ENCODE measurements around the gene SPECC1L. TPM values are rescaled to one million over a fixed set of nuclear protein-coding genes. Genes with fewer than 3 reads are reported as not detected.
A peak's percentile ranks its signal among the peaks of the same experiment; 100 is the strongest.

SPECC1L gene
- total and polyA plus RNA-seq, 2 experiments from 2014 or later = 19.7 to 43.2 TPM

- Histone ChIP-seq H3K4me1 (ENCODE audit: low read depth) (peaks cover 17% of the 10 kb centered on the region), H3K27ac (peak overlapping the region; percentile 45), H3K4me3 (no peak overlapping the region), H3K27me3 (no peaks in the 10 kb centered on the region), H3K36me3 (no peaks in the 10 kb centered on the region), H3K9me3 (ENCODE audit: low read depth) (no peaks in the 10 kb centered on the region)
- DNase-seq (ENCODE audit: low read depth in 1 of 2, low spot score in 1 of 2) = no peak
- no peak for TF ChIP-seq CTCF (IDR thresholded peaks at IDR 0.05; ENCODE audit: low read depth, low read length)
Measured at GRCh38 chr22:24442352-24442744, 171.7 kb downstream of the SPECC1L start.

- H3K36me3 ChIP-seq = no peaks in the 10 kb centered on the region
- no peak overlapping the region for H3K4me3 ChIP-seq
- DNase-seq (ENCODE audit: low read depth in 1 of 2, low spot score in 1 of 2) = no peak
- no peak overlapping the region for H3K27ac ChIP-seq
- H3K27me3 ChIP-seq = no peaks in the 10 kb centered on the region
- TF ChIP-seq CTCF (IDR thresholded peaks at IDR 0.05; ENCODE audit: low read depth, low read length) = no peak
- peaks cover 17% of the 10 kb centered on the region for H3K4me1 ChIP-seq (ENCODE audit: low read depth)
- H3K9me3 ChIP-seq (ENCODE audit: low read depth) = no peaks in the 10 kb centered on the region
Measured at GRCh38 chr22:24443668-24444067, 173.0 kb downstream of the SPECC1L start.

GRCh38 chr22:24444251-24444650 is 173.6 kb downstream of the SPECC1L start:
- Histone ChIP-seq H3K9me3 (ENCODE audit: low read depth) (no peaks in the 10 kb centered on the region), H3K4me3 (no peak overlapping the region), H3K36me3 (no peaks in the 10 kb centered on the region), H3K27me3 (no peaks in the 10 kb centered on the region), H3K27ac (peak overlapping the region; percentile 69), H3K4me1 (ENCODE audit: low read depth) (peaks cover 17% of the 10 kb centered on the region)
- DNase-seq (ENCODE audit: low read depth in 1 of 2, low spot score in 1 of 2) = no peak
- no peak for TF ChIP-seq CTCF (IDR thresholded peaks at IDR 0.05; ENCODE audit: low read depth, low read length)

GRCh38 chr22:24444729-24445466 is 174.3 kb downstream of the SPECC1L start:
- DNase-seq (ENCODE audit: low read depth in 1 of 2, low spot score in 1 of 2) = peak in 1 of 2 donors; percentile 25
- TF ChIP-seq CTCF (IDR thresholded peaks at IDR 0.05; ENCODE audit: low read depth, low read length) = no peak
- Histone ChIP-seq H3K27ac (peak overlapping the region; percentile 69), H3K4me1 (ENCODE audit: low read depth) (peaks cover 17% of the 10 kb centered on the region), H3K9me3 (ENCODE audit: low read depth) (no peaks in the 10 kb centered on the region), H3K4me3 (no peak overlapping the region), H3K27me3 (no peaks in the 10 kb centered on the region), H3K36me3 (no peaks in the 10 kb centered on the region)

GRCh38 chr22:24445481-24446259 is 175.0 kb downstream of the SPECC1L start:
- TF ChIP-seq CTCF (IDR thresholded peaks at IDR 0.05; ENCODE audit: low read depth, low read length) = no peak
- Histone ChIP-seq H3K36me3 (no peaks in the 10 kb centered on the region), H3K9me3 (ENCODE audit: low read depth) (no peaks in the 10 kb centered on the region), H3K27me3 (no peaks in the 10 kb centered on the region), H3K4me3 (no peak overlapping the region), H3K4me1 (ENCODE audit: low read depth) (peaks cover 25% of the 10 kb centered on the region), H3K27ac (peak overlapping the region; percentile 69)
- no peak for DNase-seq (ENCODE audit: low read depth in 1 of 2, low spot score in 1 of 2)
